Stomach smooth muscle (tissue), 2 donors: ENCODE results near the gene TNFAIP2.

Source experiments
- H3K27ac ChIP-seq: one replicate; pipeline ENCODE4 v1.7.0; 2013; ENCODE audit warnings: mild to moderate bottlenecking, low read length, inconsistent platforms
- H3K27me3 ChIP-seq, 2 donors: one replicate each; pipeline ENCODE4 v1.7.0; 2013; ENCODE audit warnings: low read length in 2 of 2; ENCODE audit not compliant: insufficient read depth in 2 of 2, control insufficient read depth in 1 of 2
- H3K36me3 ChIP-seq, 2 donors: one replicate each; pipeline ENCODE4 v1.7.0; 2013; ENCODE audit warnings: low read length in 2 of 2; ENCODE audit not compliant: control insufficient read depth in 2 of 2, insufficient read depth in 2 of 2
- H3K4me1 ChIP-seq: one replicate; pipeline ENCODE4 v1.7.0; 2013; ENCODE audit warnings: low read length; ENCODE audit not compliant: control insufficient read depth, insufficient read depth
- H3K4me3 ChIP-seq, 2 donors: one replicate each; pipeline ENCODE4 v1.7.0; 2013; ENCODE audit warnings: low read length in 2 of 2
- H3K9ac ChIP-seq, 2 donors: one replicate each; pipeline ENCODE4 v1.7.0; 2013; ENCODE audit warnings: low read length in 2 of 2, mild to moderate bottlenecking in 1 of 2
- H3K9me3 ChIP-seq, 2 donors: one replicate each; pipeline ENCODE4 v1.7.0; 2013; ENCODE audit warnings: low read length in 2 of 2; ENCODE audit not compliant: control insufficient read depth in 2 of 2
- donor health status: healthy.
- donor health status: Pancreatic carcinoma.

Gene TNFAIP2

DNA sequence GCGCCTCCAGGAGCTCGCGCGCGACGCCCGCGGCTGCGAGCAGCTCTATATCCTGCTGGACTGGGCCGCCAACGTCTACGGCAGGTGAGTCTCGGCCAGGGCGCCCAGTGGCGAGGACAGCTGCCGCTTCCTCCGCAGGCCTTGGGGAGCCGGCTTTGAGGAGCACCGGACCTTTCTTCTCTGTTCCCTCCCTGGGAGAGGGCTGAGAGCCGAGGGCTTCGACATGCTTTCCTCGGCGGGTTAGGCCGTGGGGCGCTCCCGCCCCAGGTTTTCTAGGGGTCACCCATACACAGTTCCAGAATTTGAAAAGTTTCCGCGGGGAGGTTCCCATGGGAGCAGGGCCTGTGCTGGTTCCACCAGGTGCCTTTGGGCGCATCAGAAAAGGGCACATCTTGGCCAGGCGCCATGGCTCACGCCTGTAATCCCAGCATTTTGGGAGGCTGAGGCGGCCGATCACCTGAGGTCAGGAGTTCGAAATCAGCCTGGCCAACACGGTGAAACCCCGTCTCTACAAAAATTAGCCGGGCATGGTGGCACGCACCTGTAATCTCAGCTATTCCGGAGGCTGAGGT is 20.5 kb upstream of the TNFAIP2 start:
- peaks cover 33% of the 10 kb centered on the region for H3K4me1 ChIP-seq
- peaks cover 36 to 39% of the 10 kb centered on the region in 2 donors for H3K27me3 ChIP-seq
- no peak overlapping the region for H3K9ac ChIP-seq
- no peaks in the 10 kb centered on the region for H3K36me3 ChIP-seq
- H3K4me3 ChIP-seq: no peak overlapping the region
- H3K9me3 ChIP-seq: no peaks in the 10 kb centered on the region
- no peak overlapping the region for H3K27ac ChIP-seq

DNA sequence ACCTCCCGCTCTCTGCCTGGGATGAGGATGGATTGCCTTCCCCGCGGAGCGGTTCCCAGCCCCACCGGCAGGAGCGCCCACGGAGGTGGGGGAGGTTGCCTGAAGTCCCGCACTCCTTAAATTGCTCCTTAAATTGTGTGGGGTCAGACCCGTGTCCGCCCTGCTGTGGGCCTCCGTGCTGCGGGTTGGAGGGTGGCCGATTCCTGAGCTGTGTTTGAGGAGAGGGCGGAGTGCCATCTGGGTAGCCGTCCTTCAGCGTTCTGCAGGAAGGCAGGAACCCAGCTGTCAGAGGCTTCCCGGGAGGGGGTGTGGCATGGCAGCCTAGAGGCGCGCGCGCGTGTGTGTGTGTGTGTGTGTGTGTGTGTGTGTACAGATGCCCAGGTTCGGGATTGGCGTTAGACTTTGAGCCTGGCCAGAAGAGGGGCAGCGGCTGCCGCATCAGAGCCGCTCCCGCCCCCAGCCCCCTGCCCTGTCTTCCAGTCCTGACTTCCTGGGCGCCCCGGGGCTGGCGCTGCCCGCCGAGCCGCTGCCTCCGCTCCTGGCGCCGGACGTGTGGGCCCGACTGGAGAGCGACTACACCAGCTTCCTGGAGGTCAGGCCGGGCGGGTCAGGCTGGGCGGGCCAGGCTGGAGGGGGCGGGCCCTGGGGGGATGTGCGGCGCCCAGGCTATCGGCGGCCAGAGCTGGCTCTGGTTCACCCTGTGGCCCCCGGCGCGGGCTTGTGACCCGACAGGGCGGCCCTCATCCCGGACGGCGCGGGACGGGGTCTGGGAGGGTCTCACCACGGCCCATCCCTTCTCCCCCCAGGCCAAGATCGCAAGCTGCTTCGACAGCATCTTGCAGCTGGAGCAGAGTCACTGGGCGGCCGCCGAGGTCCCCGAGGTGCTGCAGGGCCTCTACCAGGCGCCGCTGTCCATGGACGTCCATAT is 19.5 kb upstream of the TNFAIP2 start:
- peaks cover 36 to 39% of the 10 kb centered on the region in 2 donors for H3K27me3 ChIP-seq
- peak overlapping the region in 1 of 2 donors; percentile 22 for H3K4me3 ChIP-seq
- no peak overlapping the region for H3K9ac ChIP-seq
- no peaks in the 10 kb centered on the region for H3K9me3 ChIP-seq
- no peak overlapping the region for H3K27ac ChIP-seq
- peaks cover 33% of the 10 kb centered on the region for H3K4me1 ChIP-seq
- H3K36me3 ChIP-seq: no peaks in the 10 kb centered on the region

DNA sequence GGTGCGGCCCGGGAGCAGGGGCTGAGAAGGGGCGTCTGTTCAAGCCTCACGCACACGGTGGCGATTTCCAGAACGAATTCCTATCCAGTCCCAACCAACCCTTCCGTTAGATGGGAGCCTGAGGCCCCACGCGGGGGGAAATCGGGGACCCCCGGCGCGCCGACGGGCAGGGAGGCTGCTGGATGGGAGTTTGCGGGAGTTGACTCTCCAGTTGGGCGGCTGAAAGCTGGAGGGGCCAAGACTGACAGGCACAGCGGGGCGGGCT is 18.9 kb upstream of the TNFAIP2 start:
- no peak overlapping the region for H3K4me3 ChIP-seq
- peaks cover 36 to 39% of the 10 kb centered on the region in 2 donors for H3K27me3 ChIP-seq
- no peak overlapping the region for H3K9ac ChIP-seq
- H3K36me3 ChIP-seq: no peaks in the 10 kb centered on the region
- H3K9me3 ChIP-seq: no peaks in the 10 kb centered on the region
- no peak overlapping the region for H3K27ac ChIP-seq
- peaks cover 31% of the 10 kb centered on the region for H3K4me1 ChIP-seq

DNA sequence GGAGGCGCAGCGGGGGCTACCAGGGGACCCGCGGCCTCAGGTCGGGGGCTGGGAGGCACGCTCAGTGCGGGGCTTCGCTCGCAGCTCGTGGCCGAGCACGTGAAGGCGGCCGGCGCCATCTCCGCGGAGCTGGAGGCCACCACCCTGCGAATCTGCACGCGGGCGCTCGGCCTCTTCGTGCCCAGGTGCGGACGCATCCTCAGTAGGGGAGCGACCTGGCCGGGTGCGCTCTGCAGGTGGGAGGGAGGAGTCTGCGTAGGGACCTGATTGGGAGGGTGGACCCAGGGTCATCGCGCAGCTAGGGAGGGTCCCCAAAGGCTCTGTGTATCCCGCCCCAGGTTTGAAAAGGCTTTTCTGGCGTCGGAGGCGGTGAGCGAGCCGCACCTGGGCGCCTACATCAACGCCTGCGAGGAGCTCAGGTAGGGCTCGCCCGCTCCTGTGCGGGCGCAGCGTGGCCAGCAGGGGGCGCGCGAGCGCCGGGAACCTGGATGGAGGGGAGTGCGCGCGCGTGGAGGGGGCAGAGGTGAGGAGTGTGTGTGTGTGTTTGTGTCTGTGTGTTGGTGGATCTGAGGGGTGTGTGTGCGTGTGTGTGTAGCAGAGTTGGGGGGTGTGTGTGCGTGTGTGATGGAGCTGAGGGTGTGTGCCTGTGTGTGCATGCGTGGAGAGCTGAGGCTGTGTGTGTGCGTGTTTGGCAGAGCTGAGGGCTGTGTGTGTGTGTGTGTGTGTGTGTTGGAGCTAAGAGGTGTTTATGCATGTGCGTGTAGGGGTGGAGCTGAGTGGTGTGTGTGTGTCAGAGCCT is 18.4 kb upstream of the TNFAIP2 start:
- Histone ChIP-seq H3K9me3 (no peaks in the 10 kb centered on the region), H3K4me1 (peaks cover 32% of the 10 kb centered on the region), H3K9ac (no peak overlapping the region), H3K4me3 (peak overlapping the region in 1 of 2 donors; percentile 22), H3K27ac (no peak overlapping the region), H3K36me3 (no peaks in the 10 kb centered on the region), H3K27me3 (peaks cover 36 to 37% of the 10 kb centered on the region in 2 donors)

DNA sequence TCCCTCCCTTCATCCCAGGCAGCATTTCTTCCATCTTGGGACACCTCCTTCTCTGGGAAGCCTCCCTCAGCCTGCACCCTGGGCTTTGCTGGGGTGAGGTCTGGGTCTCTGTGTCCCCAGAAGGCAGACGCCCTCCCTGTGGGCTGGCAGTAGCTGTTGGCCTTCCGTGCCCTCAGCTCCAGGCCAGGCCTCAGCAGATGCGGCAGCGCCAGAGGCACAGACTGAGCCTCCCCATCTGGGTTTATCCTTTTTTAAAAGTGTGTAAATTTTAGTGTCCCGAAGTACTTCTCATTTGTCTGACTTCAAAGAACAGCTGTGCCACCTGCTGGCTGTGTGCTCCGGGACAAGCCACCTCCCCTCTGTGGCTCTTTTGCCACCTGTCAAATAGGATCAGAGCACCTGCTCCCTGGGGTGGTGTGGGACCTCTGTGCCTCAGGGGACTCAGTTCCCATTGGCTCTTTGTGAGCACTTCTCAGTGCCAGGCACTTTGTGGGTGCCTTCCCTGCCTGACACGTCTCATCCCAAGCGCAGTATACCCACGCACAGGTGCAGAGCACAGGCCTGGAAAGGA is 17.6 kb upstream of the TNFAIP2 start:
- H3K36me3 ChIP-seq: no peaks in the 10 kb centered on the region
- H3K9me3 ChIP-seq: no peaks in the 10 kb centered on the region
- no peak overlapping the region for H3K4me3 ChIP-seq
- peaks cover 31 to 34% of the 10 kb centered on the region in 2 donors for H3K27me3 ChIP-seq
- H3K27ac ChIP-seq: no peak overlapping the region
- H3K9ac ChIP-seq: no peak overlapping the region
- H3K4me1 ChIP-seq: peaks cover 39% of the 10 kb centered on the region

DNA sequence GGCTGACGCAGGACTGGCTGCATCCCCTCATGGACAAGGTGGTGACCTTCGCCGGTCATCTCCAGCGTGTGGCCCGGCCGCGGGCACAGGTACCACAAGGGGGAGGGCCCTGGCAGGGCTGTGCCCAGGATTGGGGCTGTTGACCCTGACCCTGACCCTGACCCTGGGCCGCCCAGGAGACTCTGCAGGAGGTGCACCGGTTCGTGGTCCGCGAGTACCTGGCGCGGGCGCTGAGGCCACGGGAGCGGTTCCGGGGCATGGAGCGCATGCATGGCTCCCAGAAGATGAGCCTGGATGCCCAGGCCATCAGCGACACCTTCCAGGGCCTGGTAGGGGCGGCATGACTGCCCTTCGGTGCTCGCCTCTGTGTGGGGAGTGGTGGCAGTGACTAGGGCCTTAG is 15.8 kb upstream of the TNFAIP2 start:
- H3K4me1 ChIP-seq: peaks cover 44% of the 10 kb centered on the region
- no peaks in the 10 kb centered on the region for H3K36me3 ChIP-seq
- no peak overlapping the region for H3K27ac ChIP-seq
- no peak overlapping the region for H3K9ac ChIP-seq
- no peaks in the 10 kb centered on the region for H3K9me3 ChIP-seq
- H3K27me3 ChIP-seq: peaks cover 25% of the 10 kb centered on the region in 2 donors
- no peak overlapping the region for H3K4me3 ChIP-seq

DNA sequence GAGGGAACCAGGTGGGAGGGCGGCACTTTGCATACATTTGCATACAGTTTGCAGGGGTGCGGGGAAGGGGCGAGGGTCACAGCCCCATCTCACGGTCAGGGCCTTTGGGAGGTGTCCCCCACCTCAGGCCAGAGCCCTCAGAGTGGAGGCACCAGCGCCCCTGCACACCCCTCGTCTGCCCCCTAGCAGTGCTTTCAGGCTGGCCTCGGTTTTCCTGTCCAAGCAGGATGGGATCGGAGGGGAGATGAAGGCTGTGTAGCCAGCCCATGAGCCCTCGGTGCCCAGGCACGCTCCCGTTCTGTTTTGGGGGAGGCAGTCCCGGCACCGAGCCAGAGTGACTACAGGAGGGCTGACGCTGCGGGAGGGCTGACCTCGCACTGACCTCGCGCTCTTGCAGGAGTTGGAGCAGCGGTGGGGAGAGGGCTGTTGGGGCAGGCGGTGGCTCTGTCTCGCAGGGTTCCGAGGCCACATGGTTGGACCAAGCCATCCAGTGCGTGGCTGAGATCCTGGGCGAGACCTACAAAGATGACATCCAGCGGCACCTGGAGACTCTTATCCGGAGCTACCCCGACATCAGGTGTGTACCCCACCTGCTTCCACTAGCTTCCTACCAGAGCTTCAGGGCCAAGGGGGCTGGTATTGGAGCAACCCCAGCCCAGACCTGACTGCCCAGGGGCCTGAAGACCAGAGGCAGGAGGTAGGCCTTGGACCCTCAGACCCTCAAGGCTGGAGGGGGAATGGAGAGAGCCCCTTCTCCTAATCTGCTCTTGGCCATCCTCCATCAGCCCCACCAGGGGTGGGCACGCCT is 15.1 kb upstream of the TNFAIP2 start:
- Histone ChIP-seq H3K27me3 (peaks cover 19 to 21% of the 10 kb centered on the region in 2 donors), H3K9ac (no peak overlapping the region), H3K36me3 (no peaks in the 10 kb centered on the region), H3K9me3 (no peaks in the 10 kb centered on the region), H3K27ac (no peak overlapping the region), H3K4me3 (no peak overlapping the region), H3K4me1 (peaks cover 44% of the 10 kb centered on the region)

DNA sequence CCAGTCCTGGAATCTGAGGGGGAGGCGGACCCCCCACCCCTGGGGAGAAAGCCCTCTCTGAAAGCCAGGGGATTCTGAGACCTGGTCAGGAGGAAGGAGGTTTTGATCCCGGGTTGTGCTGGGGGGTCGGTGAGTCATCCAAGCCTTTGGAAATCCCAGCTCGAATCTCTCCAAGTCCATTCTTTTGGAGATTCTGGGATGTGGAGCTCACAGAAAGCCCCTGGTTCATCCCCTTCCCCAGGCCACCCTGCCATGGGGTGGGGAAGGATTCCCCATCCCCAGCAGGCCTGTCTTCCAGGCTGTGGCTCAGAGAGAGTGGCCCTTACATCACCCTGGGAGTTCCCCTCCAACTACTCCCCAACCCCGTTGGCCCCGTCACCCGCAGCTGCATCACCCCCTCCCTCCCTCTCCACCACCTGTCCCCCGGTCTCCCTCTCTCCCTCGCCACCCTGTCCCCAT is 14.5 kb upstream of the TNFAIP2 start:
- no peak overlapping the region for H3K27ac ChIP-seq
- H3K9me3 ChIP-seq: no peaks in the 10 kb centered on the region
- no peak overlapping the region for H3K4me3 ChIP-seq
- H3K4me1 ChIP-seq: peaks cover 42% of the 10 kb centered on the region
- H3K9ac ChIP-seq: no peak overlapping the region
- no peaks in the 10 kb centered on the region for H3K36me3 ChIP-seq
- H3K27me3 ChIP-seq: peaks cover 13 to 16% of the 10 kb centered on the region in 2 donors

DNA sequence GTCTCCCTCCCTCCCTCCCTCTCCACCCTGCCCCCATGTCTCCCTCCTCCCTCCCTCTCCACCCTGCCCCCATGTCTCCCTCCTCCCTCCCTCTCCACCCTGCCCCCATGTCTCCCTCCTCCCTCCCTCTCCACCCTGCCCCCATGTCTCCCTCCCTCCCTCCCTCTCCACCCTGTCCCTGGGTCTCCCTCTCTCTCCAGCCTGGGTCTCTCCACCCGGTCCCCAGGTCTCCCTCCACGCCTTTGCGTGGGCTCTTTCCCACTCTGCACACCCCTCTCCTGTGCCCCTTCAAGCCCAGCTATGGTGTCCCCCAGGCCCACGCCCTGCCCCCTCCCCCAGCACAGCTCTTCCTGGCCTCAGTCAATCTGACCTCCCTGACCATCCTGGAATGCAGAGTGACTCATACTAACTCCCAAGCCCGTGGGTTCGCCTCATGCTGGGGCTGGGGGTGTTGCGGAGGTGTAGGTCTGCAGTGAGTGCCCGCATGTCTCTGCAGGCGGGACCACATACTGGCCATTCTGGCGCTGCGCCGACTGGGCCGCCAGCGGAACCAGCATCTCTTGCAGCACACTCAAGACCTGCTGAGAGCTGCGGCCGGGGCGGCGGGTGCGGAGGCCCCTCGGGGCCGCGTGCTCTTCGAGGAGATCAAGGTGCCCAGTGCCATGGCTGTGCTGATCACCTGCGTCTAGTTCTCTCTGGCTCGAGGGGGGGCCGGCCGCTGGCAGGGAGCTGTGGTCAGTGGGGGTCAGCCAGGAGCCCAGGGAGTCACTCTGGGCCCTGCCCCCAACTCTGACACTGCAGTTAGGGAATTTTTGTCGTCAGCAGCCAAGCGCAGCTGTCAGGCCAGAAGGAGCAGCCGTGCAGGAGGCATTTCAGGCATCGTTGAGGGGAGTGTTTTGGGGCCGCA is 13.5 kb upstream of the TNFAIP2 start:
- Histone ChIP-seq H3K9me3 (no peaks in the 10 kb centered on the region), H3K27me3 (peaks cover 3 to 8% of the 10 kb centered on the region in 2 donors), H3K4me1 (peaks cover 34% of the 10 kb centered on the region), H3K4me3 (no peak overlapping the region), H3K9ac (no peak overlapping the region), H3K36me3 (no peaks in the 10 kb centered on the region), H3K27ac (peak overlapping the region; percentile 37)
